ENCODE data around the gene FRRS1. TPM values are rescaled to one million over a fixed set of nuclear protein-coding genes. Genes with fewer than 3 reads are reported as not detected.
"Not testable (repeated sequence)": the region's sequence is repeated elsewhere in the genome, so short reads cannot be mapped to it uniquely, and the experiment has no call there.

Gene FRRS1, protein sequence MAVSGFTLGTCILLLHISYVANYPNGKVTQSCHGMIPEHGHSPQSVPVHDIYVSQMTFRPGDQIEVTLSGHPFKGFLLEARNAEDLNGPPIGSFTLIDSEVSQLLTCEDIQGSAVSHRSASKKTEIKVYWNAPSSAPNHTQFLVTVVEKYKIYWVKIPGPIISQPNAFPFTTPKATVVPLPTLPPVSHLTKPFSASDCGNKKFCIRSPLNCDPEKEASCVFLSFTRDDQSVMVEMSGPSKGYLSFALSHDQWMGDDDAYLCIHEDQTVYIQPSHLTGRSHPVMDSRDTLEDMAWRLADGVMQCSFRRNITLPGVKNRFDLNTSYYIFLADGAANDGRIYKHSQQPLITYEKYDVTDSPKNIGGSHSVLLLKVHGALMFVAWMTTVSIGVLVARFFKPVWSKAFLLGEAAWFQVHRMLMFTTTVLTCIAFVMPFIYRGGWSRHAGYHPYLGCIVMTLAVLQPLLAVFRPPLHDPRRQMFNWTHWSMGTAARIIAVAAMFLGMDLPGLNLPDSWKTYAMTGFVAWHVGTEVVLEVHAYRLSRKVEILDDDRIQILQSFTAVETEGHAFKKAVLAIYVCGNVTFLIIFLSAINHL
- 2.8 TPM for polyA plus RNA-seq (ENCODE audit: insufficient read length)

DNA sequence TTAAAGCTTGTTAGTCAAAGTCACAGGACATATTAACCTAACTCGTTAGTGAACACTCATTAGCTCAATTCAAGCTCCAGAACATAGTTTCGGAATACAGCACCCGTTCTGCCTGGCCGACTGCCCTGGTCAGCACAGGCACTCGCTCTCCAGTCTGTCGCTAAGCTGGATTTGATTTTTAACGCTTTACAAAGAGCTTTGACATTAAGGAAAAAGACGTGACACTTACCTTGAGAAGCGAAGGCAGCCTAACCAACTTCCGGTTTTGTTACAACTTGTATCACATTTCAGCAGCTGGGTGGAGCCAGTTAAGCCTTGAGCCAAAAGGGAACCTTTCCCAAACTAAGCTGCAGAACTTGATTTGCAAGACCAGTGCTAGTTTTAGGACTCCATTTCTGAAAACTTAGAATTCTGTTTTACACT lies at the start of gene FRRS1:
Gene FRRS1 (minus strand): TSS at position 258 of the 423 bp plus-strand sequence. CDS start 17,867 bp downstream, outside the sequence.
- DNase-seq, result peak; percentile 74

DNA sequence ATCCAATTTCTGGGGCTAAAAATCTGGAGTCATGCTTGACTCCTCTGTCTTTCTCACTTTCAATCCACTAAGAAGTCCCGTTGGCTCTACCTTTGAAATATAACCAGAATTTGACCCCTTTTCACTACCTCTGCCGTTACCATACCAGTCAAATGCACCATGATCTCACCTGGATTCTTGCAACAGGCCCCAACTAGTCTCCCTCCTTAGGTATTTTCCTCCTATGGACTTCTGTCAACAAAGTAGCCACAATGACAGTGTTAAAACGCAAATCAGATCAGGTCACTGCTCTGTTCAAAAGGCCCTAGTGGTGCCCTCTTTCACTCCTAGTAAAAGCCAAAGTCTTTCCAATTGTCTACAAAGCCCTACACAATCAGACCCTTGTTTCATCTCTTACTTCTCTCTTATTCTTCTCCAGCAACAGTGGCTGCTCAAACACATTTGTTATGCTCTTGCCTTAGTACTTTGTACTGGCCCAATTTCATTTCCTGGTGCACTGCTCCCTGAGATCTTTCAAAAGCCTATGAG lies 48.0 kb upstream of the FRRS1 start:
- DNase-seq, result no peak

DNA sequence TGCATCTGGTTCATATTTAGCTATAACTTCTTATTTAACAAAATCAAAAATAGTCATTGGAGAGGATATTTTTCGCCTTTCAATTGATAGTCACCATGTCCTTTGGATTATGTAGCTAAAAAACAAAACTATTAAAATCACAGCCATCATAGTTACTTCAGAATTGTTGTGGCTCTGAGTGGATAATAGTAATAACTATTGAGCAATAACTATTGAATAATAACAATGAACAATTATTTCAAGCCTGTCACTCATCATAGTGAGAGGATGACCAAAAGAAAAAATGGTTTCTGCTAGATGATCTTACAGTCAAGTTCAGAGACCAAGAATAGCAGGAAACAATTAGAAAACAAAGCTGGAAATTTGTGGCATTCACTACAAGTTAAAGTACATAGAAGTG lies 45.3 kb upstream of the FRRS1 start:
- no peak for DNase-seq

DNA sequence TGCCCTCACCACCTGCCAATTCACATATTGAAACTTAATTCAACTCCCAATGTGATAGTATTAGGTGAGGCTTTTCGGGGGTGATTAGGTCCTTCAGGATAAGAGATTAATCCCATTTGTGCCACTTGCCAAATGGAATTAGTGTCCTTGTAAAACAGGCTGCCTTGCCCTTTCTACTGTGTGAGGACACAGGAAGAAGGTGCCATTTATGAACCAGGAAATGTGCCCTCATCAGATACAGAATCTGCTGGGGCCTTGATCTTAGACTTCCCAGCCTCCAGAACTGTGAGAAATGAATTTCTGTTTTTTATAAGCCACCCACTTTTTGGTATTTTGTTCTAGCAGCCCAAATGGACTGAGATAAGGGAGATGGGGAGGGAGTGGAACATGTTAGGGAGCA lies 44.6 kb upstream of the FRRS1 start:
- DNase-seq, result no peak

DNA sequence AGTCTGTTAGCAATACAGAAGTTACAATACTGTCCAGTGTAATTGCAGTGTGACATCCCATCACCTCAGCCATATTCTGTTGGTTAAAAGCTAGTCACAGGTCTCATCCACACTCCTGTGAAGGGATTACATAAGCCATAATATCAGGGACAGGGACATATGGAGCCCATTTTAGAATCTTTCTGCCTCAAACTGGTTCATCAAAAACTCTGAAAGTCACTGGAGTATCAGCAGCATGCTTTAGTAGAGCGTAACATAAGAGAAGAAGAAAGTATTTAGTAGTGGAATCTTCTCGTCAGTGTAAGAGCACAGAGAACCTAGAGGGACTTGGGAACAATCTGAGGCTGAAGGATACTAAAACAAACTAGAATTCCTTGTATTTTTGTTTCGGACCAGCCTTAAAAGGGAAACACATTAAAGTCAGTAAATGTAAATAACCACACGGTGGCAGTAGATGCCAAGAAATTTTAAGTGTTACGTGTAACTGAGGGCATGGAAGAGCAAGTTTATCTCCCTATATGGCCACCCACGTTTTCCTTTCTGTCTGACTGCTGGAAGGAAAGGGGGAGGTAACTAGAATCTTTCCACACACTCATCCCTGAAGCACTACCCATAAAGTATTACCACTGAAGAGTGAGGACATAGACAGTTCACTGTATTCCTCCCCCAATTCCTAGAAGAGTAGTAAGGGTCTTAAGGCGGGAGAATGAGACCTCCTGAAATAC lies 42.1 kb upstream of the FRRS1 start:
- DNase-seq, result peak; percentile 82

DNA sequence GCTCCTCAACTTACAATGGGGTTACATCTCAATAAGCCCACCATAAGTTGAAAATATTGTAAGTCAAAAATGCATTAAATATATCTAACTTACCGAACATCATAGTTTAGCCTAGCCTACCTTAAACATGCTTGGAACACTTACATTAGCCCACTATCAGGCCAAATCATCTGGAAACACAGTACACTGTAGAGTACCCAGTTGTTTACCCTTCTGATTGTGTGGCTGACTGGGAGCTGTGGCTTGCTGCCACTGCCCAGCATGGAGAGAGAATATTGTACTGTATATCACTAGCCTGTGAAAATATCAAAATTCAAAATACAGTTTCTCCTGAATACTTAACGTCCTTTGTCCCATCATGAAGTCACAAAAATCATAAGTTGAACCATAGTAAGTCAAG lies 40.4 kb upstream of the FRRS1 start:
- no peak for DNase-seq

DNA sequence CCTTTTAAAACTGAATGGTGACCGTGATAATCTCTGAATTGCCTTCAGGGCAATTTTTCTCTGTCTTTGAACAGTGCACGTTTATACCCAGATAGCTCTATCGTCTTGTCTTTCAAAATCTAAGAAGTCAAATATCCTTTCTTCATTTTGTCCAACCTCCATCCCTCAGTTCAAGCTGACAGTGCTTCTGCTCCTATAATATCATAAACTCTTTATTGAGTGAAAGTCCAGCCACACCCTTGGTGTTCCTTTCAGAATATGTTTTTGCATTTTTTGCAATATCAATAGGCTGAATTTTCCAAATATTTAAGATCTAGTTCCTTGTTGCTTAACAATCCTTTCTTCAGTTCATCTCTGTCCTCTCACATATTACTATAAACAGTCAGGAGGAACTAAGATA lies 35.1 kb upstream of the FRRS1 start:
- DNase-seq, result no peak

DNA sequence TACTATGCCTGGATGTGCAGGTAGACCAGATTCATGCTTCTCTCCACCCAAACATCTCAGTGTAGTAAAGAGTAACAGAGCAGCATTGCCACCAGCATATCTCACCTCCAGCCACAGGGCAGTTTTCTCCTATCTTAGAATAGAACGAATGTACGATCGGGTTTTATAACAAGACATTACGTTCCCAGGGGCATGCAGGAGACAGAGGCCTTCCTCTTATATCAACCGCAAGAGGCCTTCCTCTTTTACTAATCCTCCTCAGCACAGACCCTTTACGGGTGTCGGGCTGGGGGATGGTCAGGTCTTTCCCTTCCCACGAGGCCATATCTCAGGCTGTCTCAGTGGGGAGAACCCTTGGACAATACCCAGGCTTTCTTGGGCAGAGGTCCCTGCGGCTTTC lies 27.4 kb upstream of the FRRS1 start:
- not testable (repeated sequence) for DNase-seq

DNA sequence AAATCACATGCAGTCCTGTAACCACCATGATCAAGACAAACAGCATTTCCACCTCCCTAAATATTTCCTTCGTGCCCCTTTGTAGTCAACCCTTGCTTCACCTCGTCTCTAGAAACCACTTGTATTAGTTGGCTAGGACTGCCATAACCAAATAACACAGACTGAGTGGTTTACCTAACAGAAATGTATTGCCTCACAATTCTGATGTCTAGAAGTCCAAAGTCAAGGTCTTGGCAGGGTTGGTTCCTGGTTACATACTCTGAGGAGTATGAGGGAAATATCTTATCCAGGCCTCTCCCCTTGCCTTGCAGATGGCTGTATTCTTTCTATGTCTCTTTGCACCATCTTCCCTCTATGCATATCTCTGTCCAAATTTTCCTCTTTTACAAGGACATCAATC lies 23.3 kb upstream of the FRRS1 start:
- no peak for DNase-seq

DNA sequence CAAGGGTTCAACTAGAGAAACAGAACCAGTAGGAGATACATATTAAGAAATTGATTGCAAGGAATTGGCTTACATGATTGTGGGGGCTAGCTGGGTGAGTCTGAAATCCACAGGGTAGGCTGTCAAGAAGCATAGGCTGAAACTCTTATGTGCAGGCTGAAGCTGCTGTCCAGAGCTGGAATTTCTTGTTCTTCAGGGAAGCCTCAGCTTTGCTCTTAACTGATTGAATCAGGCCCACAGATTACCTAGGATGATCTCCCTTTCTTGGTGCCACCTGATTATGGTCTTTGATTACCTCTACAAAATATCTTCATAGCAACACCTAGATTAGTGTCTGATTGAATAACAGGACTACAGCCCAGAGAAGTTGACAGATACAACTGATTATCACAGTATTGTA lies 22.5 kb upstream of the FRRS1 start:
- no peak for DNase-seq

DNA sequence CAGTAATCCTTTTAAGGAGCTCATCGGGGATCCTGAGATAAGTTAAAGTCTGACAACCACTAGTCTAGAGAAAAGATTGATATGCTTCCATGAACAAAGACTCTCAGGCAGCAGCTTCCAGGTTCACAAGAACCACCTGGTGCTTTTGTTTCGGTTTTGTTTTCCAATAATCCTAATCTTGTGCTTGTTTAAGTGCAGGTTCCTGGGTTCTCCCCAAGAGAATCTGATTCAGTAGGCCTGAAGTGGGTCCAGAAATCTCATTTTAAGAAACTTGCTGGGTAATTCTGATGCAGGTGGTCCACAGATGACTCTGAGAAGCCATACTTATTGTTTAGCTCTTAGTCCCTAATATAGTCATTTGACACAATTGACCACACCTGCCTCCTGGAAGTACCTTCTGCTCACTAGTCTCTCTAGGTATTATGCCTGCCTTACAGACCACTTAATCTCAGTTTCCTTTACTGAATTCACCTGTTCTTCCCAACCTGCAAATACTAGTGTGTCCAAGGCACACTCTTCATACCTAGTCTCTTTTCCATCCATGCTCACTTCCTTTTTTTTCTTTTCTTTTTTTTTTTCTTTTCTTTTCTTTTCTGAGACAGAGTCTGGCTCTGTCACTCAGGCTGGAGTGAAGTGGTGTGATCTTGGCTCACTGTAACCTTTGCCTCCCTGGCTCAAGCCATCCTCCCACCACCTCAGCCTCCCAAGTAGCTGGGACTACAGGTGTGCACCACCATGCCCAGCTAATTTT lies 20.5 kb upstream of the FRRS1 start:
- DNase-seq, result no peak

DNA sequence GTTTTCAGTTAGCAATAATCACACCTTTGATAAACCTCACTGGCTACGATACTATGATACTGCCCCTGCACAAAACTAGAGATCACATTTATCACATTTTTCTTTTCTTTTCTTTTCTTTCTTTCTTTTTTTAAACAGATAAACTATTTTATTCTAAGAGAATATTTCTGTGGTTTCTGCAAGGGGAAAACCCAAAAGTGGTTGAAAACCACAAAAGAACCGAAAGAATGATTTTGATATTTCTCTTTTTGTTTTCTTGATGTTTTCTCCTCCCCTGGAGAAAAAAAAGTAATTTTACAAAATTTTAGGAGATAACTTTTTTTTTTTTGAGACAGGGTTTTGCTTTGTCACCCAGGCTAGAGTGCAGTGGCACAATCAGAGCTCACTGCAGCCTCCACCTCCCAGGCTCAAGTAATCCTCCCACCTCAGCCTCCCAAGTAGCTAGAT lies 18.4 kb upstream of the FRRS1 start:
- DNase-seq, result no peak

DNA sequence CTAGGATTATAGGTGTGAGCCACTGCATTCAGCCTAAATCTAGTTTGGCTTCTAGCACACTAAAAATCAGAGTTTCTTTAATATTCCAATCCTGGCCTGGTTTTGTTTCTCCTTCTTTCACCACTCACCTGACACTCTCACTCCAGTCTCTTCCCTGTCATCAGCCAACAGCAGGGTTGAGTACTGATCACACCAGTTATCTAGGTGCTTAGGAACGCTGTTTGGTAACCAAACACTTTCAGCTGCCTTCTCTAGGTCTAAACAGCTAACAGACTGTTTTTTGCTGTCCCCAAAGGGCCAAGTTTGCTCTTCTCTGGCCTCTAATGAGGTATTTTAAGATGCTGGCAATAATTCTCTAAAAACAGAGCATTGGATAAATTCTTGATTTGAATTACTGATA lies 17.7 kb upstream of the FRRS1 start:
- no peak for DNase-seq

DNA sequence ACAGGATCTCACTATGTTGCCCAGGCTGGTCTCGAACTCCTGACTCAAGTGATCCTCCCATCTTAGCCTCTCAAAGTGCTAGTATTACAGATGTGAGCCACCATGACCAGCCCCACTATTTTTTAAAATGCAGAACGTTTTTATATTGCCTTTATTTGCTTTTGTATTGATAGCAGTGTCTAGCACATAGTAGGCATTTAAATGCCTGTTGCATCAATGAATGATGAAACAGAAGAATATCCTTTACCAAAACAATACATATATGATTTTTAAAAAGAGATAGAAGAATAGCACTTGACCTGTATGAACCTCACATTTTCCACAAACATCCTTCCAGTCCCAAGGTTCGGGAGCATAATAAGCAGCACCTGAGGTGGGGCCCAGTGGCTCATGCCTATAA lies 16.5 kb upstream of the FRRS1 start:
- no peak for DNase-seq

DNA sequence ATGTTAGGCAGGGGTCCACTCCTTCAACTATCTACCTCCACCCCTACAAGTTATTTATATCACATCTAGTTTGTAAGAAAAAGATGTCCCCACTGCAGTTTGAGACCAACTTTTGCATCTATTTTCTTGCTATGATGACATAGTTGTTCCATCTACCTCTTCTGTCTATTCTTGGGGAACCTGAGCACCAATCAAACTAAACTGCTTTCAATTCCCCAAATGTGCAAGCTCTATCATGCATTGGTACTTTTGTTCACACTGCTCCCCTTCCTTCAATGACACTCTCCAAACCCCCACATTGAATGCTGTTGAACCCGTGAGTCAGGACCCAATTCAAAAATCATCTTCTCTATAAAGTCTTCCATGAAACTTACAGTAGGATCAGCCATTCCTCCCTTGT lies 16.0 kb upstream of the FRRS1 start:
- DNase-seq, result no peak

DNA sequence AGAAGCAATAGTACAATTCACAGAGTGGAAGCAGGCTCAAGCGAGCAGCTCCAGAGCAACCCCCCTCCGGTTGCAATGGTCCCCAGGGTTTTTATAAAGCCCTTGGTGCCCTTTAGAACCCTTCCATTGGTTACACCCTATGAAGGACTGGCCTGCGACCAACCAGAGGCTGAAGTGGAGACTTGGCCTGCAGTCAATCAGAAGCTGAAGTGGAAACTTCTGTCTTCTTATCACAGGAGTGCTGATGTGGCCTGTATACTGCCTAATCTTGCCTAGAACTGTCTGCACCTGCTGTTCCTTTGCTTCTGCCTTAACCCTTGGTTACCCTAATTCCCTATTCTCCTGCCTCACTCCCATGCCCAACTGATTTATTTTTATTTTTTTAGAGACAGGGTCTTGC lies 15.4 kb upstream of the FRRS1 start:
- DNase-seq, result no peak

DNA sequence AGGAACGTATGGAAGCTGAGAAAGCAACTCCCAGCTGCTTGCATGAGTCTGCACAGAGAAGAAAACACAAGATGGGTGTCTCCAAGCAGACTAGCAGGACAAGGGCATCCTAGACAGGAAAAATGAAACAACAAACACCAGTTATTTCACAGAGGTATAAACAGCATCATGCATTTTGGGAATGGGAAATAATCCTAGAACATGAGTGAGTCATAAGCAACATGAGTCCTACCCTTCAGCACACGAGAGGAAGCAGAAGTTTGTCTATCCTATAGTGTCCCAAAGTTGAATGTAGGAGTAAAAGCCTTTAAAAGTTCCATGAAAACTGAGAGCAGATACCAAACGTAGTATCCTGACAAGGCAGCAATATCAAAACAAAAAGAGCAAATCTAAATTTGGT lies 11.3 kb upstream of the FRRS1 start:
- DNase-seq, result no peak

DNA sequence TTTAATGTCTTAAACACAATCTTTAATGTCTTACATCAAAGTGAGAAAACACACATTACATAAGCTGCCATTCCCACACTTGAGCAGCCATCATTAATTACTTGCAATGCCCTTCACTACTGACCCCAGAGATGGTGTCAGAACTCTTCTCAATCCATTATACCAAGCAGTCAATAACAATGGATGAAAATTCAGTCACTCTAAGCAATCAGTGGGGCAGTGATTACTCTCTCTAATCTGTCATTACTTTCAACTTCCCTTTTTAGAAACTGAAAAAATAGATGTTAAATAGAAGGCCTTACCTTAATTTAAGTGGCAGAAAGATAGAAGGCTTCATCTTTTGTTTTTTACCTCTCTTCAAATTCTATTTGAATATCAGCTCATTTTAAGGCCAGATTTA lies 9.7 kb upstream of the FRRS1 start:
- DNase-seq, result no peak

DNA sequence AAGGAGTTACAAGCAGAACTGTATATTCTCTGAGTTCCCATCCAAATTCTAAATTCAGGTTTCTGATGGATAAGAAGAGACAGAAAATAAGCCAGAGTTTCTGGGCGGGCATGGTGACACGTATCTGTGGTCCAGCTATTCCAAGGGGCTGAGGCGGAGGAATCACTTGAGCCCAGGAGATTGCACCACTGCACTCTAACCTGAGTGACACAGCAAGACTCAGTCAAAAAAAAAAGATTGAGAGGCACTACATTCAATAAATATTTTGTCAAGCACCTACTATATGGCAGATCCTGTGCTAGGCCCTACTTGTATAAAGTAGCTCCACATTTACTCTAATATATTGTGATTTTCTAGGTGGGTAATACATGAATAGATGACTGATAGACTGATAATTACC lies 6.4 kb upstream of the FRRS1 start:
- no peak for DNase-seq

DNA sequence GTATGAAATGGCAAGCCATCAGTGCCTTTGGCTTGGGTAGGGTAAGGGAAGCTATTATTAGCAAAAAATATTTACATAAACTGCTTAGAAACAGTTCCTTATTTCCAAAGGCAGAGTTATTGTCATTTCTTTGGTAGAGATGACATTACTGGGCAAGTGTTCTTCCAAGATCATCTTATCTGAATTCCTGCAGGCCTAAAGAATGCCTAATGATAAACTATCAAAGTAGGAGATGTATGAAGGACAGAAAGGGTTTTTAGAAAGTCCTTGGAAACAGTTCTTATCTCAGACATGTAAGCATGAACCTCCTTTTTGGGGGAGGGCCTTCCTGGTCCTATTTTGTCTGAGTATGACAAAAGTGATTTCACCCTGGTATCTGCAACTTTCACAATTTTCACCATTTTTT lies 5.1 kb upstream of the FRRS1 start:
- no peak for DNase-seq

DNA sequence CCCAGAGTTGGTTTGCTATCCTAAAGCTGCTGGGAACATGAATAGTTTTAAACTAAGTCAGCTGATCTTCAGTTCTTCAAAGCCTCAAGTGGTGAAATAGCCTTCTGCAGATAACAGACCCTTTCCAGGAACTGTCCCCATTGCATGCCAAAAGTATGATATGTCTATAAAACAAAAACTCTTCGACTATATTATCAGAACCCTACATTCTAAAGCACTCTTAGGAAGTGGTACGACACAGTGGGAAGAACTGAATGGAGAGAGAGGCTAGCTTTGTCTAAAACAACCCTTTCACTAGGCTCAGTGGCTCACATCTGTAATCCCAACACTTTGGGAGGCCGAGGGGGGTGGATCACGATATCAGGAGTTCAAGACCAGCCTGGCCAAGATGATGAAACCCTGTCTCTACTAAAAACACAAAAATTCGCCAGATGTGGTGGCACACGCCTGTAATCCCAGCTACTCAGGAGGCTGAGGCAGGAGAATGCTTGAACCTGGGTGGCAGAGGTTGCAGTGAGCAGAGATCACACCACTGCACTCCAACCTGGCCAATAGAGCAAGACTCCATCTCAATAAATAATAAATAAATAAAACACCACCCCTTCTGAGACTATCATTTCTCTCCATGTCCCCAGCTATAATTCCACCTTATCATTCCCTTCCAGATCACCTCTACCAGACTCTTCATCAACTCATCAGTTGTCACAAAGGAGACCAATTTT lies 2.2 kb upstream of the FRRS1 start:
- DNase-seq, result no peak

DNA sequence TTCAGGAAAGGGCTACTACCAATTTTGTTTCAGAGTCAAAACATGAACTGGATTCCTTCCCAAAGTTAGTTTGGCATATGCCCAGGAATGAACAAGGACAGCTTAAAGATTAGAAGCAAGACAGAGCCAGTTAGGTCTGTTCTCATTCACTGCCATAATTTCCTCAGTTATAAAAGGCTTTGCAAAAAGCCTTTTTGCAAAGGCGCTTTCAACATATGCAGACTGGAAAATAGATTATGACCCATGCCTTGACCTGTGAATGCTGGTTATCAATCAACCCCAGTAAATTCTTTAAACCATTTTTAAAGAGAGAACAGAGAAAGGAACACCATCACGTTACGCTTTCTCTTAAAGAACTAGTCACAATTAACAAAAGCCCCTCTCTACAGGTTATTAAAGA lies 1.7 kb upstream of the FRRS1 start:
- no peak for DNase-seq

All from hindlimb muscle (tissue), 1 donor.